ENCODE data around the gene HACD4. TPM values are rescaled to one million over a fixed set of nuclear protein-coding genes. Genes with fewer than 3 reads are reported as not detected.

The HACD4 gene
- total and polyA plus RNA-seq, 4 experiments from 2014 or later: 5.3 to 18.3 (median 12.0) TPM

Other genes starting within 250 kb of the HACD4 start
- not detected for gene IFNB1, start 46.3 kb upstream of the HACD4 start, total RNA-seq
- gene IFNB1, start 46.3 kb upstream of the HACD4 start, polyA plus RNA-seq: under 1 TPM in 1 of 2 donors, not detected in 1; 0.40 TPM
- not detected for gene IFNW1, start 110.2 kb upstream of the HACD4 start, total RNA-seq
- gene IFNW1, start 110.2 kb upstream of the HACD4 start, polyA plus RNA-seq: not detected
- gene IFNA21, start 135.0 kb upstream of the HACD4 start, total RNA-seq: not detected
- not detected for gene IFNA21, start 135.0 kb upstream of the HACD4 start, polyA plus RNA-seq
- not detected for gene IFNA4, start 155.9 kb upstream of the HACD4 start, total RNA-seq
- not detected for gene IFNA4, start 155.9 kb upstream of the HACD4 start, polyA plus RNA-seq
- not detected for gene IFNA7, start 170.6 kb upstream of the HACD4 start, total RNA-seq
- not detected for gene IFNA7, start 170.6 kb upstream of the HACD4 start, polyA plus RNA-seq
- gene IFNA10, start 175.5 kb upstream of the HACD4 start, total RNA-seq: not detected
- gene IFNA10, start 175.5 kb upstream of the HACD4 start, polyA plus RNA-seq: not detected
- gene IFNA16, start 185.7 kb upstream of the HACD4 start, total RNA-seq: not detected
- not detected for gene IFNA16, start 185.7 kb upstream of the HACD4 start, polyA plus RNA-seq
- gene IFNA17, start 196.6 kb upstream of the HACD4 start, total RNA-seq: not detected
- not detected for gene IFNA17, start 196.6 kb upstream of the HACD4 start, polyA plus RNA-seq
- gene IFNA14, start 208.4 kb upstream of the HACD4 start, total RNA-seq: not detected
- not detected for gene IFNA14, start 208.4 kb upstream of the HACD4 start, polyA plus RNA-seq

All from CD4-positive, alpha-beta memory T cell (primary cell).